A549 treated with DMSO at 1 μM for 4 hours (cell line): ENCODE measurements around the gene HAND2. TPM values are rescaled to one million over a fixed set of nuclear protein-coding genes. Genes with fewer than 3 reads are reported as not detected.

Source experiments
- total RNA-seq: library from RNA; stranded (reverse); fragments of 200-300 nt; extraction: Qiagen RNA extraction; gene quantifications from 5 replicates; pipeline ENCODE4 v1.2.3, GENCODE V29; 2022; ENCODE audit warnings: low read depth

The HAND2 gene
- 0.35 to 0.54 TPM (median 0.43 TPM) in 5 replicates for total RNA-seq

GRCh38 chr4:173529477-173530325 lies at the start of gene HAND2:
Gene HAND2 (minus strand): TSS chr4:173530229. CDS start chr4:173529289, 940 bp downstream.

Other genes starting within 250 kb of the HAND2 start
- 107 to 136 TPM (median 127 TPM) in 5 replicates for gene HMGB2, start 195.9 kb downstream of the HAND2 start, total RNA-seq
- gene SAP30, start 159.3 kb downstream of the HAND2 start, total RNA-seq: 18.2 to 22.3 TPM (median 19.4 TPM) in 5 replicates
- not detected in 5 replicates for gene SCRG1, start 131.1 kb downstream of the HAND2 start, total RNA-seq